ENCODE results near the gene LYST.

LYST gene

GRCh38 chr1:235838021-235838420 is 28.7 kb downstream of the LYST start:
- FAIRE-seq (no peak), DNase-seq (ENCODE audit: insufficient read length, low spot score) (no peak)
- TF ChIP-seq POLR2A (IDR thresholded peaks at IDR 0.05; ENCODE audit: low read depth, low read length), result no peak

DNA sequence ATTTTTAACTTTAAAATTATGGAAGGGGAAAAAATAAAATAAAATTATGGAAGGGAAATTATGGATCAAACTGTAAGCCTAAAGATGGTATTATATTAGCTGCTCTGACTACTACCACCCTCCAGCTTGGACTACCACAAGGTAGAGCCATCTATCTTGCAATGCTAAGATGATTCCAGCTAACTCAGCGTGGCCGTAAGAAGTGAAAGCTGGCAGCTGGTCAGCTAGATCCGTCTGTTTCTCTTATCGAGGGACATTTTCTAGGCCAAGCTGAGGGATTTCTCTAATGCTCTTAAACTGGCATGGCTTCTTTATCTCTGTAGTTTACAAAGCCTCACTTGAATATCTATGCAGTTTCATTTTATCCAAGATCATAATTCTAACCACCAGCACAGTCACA is 31.5 kb downstream of the LYST start:
- no peak for DNase-seq (ENCODE audit: insufficient read length, low spot score)
- no peak for TF ChIP-seq POLR2A (IDR thresholded peaks at IDR 0.05; ENCODE audit: low read depth, low read length)
- peak; percentile 64 for FAIRE-seq

DNA sequence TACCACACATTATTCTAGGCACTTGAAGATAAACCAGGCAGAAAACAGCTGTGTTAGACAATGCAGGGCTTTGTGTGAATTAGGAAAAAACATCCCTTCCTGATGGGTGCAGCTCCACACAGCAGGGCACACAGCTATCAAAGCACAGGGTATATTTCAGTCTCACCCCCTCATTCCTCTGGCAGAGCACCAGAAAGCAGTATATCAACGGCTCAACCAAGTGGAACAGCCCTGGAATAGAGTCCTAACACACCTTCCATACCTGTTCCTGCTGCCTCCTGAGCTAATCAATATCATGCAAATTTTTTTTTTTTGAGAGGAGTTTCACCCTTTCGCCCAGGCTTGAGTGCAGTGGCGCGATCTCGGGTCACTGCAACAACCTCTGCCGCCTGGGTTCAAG is 32.1 kb downstream of the LYST start:
- FAIRE-seq (no peak), DNase-seq (ENCODE audit: insufficient read length, low spot score) (no peak)
- no peak for TF ChIP-seq POLR2A (IDR thresholded peaks at IDR 0.05; ENCODE audit: low read depth, low read length)

- no peak for TF ChIP-seq POLR2A (IDR thresholded peaks at IDR 0.05; ENCODE audit: low read depth, low read length)
- DNase-seq (ENCODE audit: insufficient read length, low spot score) (no peak), FAIRE-seq (no peak)
These were observed 34.7 kb downstream of the LYST start for GRCh38 chr1:235832011-235832410.

DNA sequence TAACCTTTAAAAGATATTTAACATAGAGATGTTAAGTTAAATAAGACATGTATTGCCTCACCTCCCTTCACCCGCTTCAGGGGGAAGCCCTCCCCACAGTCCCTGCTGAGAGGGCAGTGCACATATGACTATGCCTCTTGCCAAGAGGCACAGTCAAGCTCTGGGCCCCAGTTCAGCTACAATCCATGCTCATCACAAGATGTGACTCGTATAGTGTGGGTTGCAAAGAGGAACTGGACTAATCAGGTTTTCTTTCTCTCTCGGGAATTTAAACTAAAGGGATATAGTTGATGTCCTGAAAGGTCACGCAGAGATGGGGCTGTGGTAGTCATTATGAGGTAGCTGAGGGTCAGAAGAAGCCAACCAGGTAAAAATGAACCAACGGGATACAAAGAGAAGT is 35.6 kb downstream of the LYST start:
- FAIRE-seq (peak; percentile 86), DNase-seq (ENCODE audit: insufficient read length, low spot score) (peak; percentile 9)
- TF ChIP-seq POLR2A (IDR thresholded peaks at IDR 0.05; ENCODE audit: low read depth, low read length), result no peak

GRCh38 chr1:235826102-235826854 is 40.4 kb downstream of the LYST start:
- no peak for DNase-seq (ENCODE audit: insufficient read length, low spot score)
- TF ChIP-seq POLR2A (IDR thresholded peaks at IDR 0.05; ENCODE audit: low read depth, low read length), result no peak
- no peak for FAIRE-seq

GRCh38 chr1:235825229-235825628 is 41.5 kb downstream of the LYST start:
- TF ChIP-seq POLR2A (IDR thresholded peaks at IDR 0.05; ENCODE audit: low read depth, low read length), result no peak
- DNase-seq (ENCODE audit: insufficient read length, low spot score) (no peak), FAIRE-seq (no peak)

DNA sequence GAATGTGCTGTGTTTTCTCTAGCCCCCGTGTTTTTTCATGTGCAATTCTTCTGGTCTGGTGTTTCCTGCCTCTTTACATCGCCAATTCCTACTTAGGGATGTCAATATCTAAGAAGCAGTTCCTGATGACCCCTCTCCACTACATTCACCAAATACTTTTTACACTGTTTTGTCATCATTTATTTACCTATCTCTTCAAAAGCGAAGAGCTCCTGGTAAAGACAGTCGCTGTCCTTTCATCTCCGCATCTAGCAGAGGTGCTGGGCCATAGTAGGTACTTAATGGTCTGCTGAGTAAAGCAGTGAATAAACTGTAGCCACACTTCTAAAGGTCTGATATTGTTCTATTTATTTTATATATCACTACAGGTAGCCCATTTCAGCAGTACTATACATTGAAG is 43.0 kb downstream of the LYST start:
- FAIRE-seq (no peak), DNase-seq (ENCODE audit: insufficient read length, low spot score) (no peak)
- TF ChIP-seq POLR2A (IDR thresholded peaks at IDR 0.05; ENCODE audit: low read depth, low read length), result no peak

- no peak for TF ChIP-seq POLR2A (IDR thresholded peaks at IDR 0.05; ENCODE audit: low read depth, low read length)
- DNase-seq (ENCODE audit: insufficient read length, low spot score) (no peak), FAIRE-seq (no peak)
These were observed 44.0 kb downstream of the LYST start for GRCh38 chr1:235822685-235823084.

DNA sequence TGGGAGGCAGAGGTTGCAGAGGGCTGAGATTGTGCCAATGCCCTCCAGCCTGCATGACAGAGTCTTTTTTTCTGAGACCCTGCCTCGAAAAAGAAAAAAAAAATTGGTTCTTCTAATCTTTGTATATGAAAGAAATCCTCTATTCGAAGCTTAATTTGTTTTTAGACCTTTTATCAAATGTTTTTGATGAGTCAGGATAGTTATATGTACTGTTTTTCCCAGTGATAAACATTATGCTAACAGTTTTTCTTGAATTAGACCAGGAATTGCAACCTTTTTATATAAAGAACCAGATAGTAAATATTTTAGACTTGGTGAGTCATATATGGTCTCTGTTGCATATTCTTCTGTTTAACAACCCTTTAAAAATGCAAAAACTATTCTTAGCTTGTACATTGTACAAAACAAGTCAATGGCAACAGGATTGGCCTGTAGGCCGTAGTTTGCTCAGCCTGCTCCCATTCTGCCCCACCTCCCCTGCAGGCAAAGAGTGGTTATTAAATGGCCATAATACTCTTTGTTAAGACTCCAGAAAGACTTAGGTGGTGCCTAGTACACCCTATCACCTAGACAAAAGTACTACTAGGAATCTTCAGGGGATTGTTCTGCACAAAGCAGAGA is 45.2 kb downstream of the LYST start:
- DNase-seq (ENCODE audit: insufficient read length, low spot score), result no peak
- FAIRE-seq, result no peak
- TF ChIP-seq POLR2A (IDR thresholded peaks at IDR 0.05; ENCODE audit: low read depth, low read length), result no peak

DNA sequence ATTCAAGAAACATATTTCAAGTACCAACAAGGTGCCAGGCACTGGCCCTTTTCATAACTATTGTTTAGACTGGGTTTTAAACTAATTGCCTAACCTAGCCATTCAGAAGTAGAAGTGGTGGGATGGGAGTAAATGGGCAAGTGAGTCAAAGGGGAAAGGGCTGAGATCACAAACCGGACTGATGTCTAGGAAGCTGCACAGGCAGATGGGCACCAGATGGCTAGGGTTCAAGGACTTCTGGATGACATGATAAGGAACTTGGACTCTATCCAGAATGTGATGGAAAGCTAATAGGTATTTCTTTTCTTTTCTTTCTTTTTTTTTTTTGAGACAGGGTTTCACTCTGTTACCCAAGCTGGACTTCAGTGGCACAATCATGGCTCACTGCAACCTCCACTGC is 46.6 kb downstream of the LYST start:
- DNase-seq (ENCODE audit: insufficient read length, low spot score) (no peak), FAIRE-seq (no peak)
- no peak for TF ChIP-seq POLR2A (IDR thresholded peaks at IDR 0.05; ENCODE audit: low read depth, low read length)

- DNase-seq (ENCODE audit: insufficient read length, low spot score) (no peak), FAIRE-seq (no peak)
- TF ChIP-seq POLR2A (IDR thresholded peaks at IDR 0.05; ENCODE audit: low read depth, low read length), result no peak
These were observed 48.0 kb downstream of the LYST start for GRCh38 chr1:235818632-235819136.

- DNase-seq (ENCODE audit: insufficient read length, low spot score) (no peak), FAIRE-seq (no peak)
These were observed 49.5 kb downstream of the LYST start for GRCh38 chr1:235817101-235817728.

GRCh38 chr1:235809688-235810397 is 56.9 kb downstream of the LYST start:
- no peak for TF ChIP-seq POLR2A (IDR thresholded peaks at IDR 0.05; ENCODE audit: low read depth, low read length)
- DNase-seq (ENCODE audit: insufficient read length, low spot score), result no peak
- no peak for FAIRE-seq

More at GRCh38 chr1:235817101-235817728, 49.5 kb downstream of the LYST start:
- no peak for TF ChIP-seq POLR2A (IDR thresholded peaks at IDR 0.05; ENCODE audit: low read depth, low read length)

Measured in H54 (cell line).